HCT116 (cell line): ENCODE results near the gene ACAP2.

Experiments
- ATF3 ChIP-seq: IDR thresholded peaks from 2 replicates; pipeline ENCODE4 v1.6.1; 2012
- CTCF ChIP-seq, 3 experiments: fragments of 200-600 bp in 1 of 3; sonication (generic) in 1 of 3; IDR thresholded peaks in 2 of 3; conservative IDR thresholded peaks in 1 of 3; 2 replicates each; pipeline ENCODE4 v1.5.1; 2012 to 2017; ENCODE audit warnings: low read depth in 2 of 3, low read length in 2 of 3, antibody characterized with exemption in 1 of 3, borderline replicate concordance in 1 of 3, control low read depth in 1 of 3, mild to moderate bottlenecking in 1 of 3, mixed read lengths in 1 of 3, mixed run types in 1 of 3, moderate library complexity in 1 of 3; ENCODE audit not compliant: insufficient read depth in 1 of 3
- EGR1 ChIP-seq: IDR thresholded peaks from 2 replicates; pipeline ENCODE4 v1.6.1; 2012; ENCODE audit warnings: low read depth
- EZH2 ChIP-seq: fragments of 200-600 bp; sonication (generic); IDR thresholded peaks from 2 replicates; pipeline ENCODE4 v1.6.1; 2017; ENCODE audit warnings: antibody characterized with exemption, mixed run types
- FOSL1 ChIP-seq: IDR thresholded peaks from 2 replicates; pipeline ENCODE4 v1.6.1; 2012; ENCODE audit warnings: low read depth
- JUND ChIP-seq: IDR thresholded peaks from 2 replicates; pipeline ENCODE4 v1.6.1; 2012
- POLR2A ChIP-seq: IDR thresholded peaks from 2 replicates; pipeline ENCODE4 v1.7.0; 2011; ENCODE audit warnings: borderline replicate concordance; ENCODE audit not compliant: insufficient read depth, insufficient read length; ENCODE audit errors: extremely low read depth
- POLR2AphosphoS5 ChIP-seq: IDR thresholded peaks from 2 replicates; pipeline ENCODE4 v1.6.1; 2011; ENCODE audit warnings: mild to moderate bottlenecking, low read depth, low read length, moderate library complexity
- RAD21 ChIP-seq: IDR thresholded peaks from 2 replicates; pipeline ENCODE4 v1.6.1; 2012; ENCODE audit warnings: low read depth, mild to moderate bottlenecking
- REST ChIP-seq: IDR thresholded peaks from 2 replicates; pipeline ENCODE4 v1.6.1; 2012; ENCODE audit warnings: low read depth
- SIN3A ChIP-seq: IDR thresholded peaks from 2 replicates; pipeline ENCODE4 v1.6.1; 2012; ENCODE audit warnings: low read depth
- YY1 ChIP-seq: IDR thresholded peaks from 2 replicates; pipeline ENCODE4 v1.6.1; 2011; ENCODE audit warnings: low read length, low read depth, moderate library complexity, mild to moderate bottlenecking; ENCODE audit not compliant: insufficient replicate concordance; ENCODE audit errors: extremely low read depth

GRCh38 chr3:195236076-195236798 is 206.6 kb downstream of the ACAP2 start:
- TF ChIP-seq YY1 (no peak), CTCF (IDR thresholded peaks at IDR 0.05 in 2 of 3, conservative IDR thresholded peaks at IDR 0.05 in 1 of 3; ENCODE audit: borderline replicate concordance in 1 of 3, insufficient read depth in 1 of 3, low read depth in 2 of 3, low read length in 2 of 3) (no peak), FOSL1 (no peak), EGR1 (no peak), SIN3A (no peak), ATF3 (no peak), EZH2 (no peak), POLR2AphosphoS5 (no peak), POLR2A (no peak), JUND (no peak), RAD21 (no peak), REST (no peak)
